ENCODE results near the gene FEM1B.
A peak's percentile ranks its signal among the peaks of the same experiment; 100 is the strongest.

Gene FEM1B

GRCh38 chr15:68268405-68268804, 9.1 kb upstream of the FEM1B start:
- Histone ChIP-seq H3K4me3 (no peak overlapping the region), H3K27ac (no peak overlapping the region)
- no peak for TF ChIP-seq CTCF (IDR thresholded peaks at IDR 0.05)
- no peak for DNase-seq (ENCODE audit: low spot score)

GRCh38 chr15:68271854-68272471, 5.6 kb upstream of the FEM1B start:
- DNase-seq (ENCODE audit: low spot score): no peak
- H3K4me3 ChIP-seq: peak overlapping the region; percentile 15
- no peak for TF ChIP-seq CTCF (IDR thresholded peaks at IDR 0.05)
- peak overlapping the region; percentile 73 to 82 for H3K27ac ChIP-seq

GRCh38 chr15:68272721-68273271, 4.7 kb upstream of the FEM1B start:
- DNase-seq (ENCODE audit: low spot score): no peak
- no peak for TF ChIP-seq CTCF (IDR thresholded peaks at IDR 0.05)
- H3K27ac ChIP-seq: peak overlapping the region; percentile 73 to 82
- no peak overlapping the region for H3K4me3 ChIP-seq

- no peak for DNase-seq (ENCODE audit: low spot score)
- H3K27ac ChIP-seq: peak overlapping the region; percentile 73 to 82
- TF ChIP-seq CTCF (IDR thresholded peaks at IDR 0.05): no peak
- H3K4me3 ChIP-seq: no peak overlapping the region
Observed at GRCh38 chr15:68274201-68274848, 3.2 kb upstream of the FEM1B start.

GRCh38 chr15:68275165-68275746, 2.3 kb upstream of the FEM1B start:
- Histone ChIP-seq H3K4me3 (no peak overlapping the region), H3K27ac (no peak overlapping the region)
- no peak for DNase-seq (ENCODE audit: low spot score)
- no peak for TF ChIP-seq CTCF (IDR thresholded peaks at IDR 0.05)

GRCh38 chr15:68276668-68277067, 877 bp upstream of the FEM1B start:
- no peak for TF ChIP-seq CTCF (IDR thresholded peaks at IDR 0.05)
- peak overlapping the region; percentile 98 to 99 for H3K27ac ChIP-seq

More at GRCh38 chr15:68276668-68277067, 877 bp upstream of the FEM1B start:
- peak overlapping the region; percentile 87 for H3K4me3 ChIP-seq
- no peak for DNase-seq (ENCODE audit: low spot score)
